CD4-positive, alpha-beta T cell treated with Interferon gamma for 1 hour (primary cell): ENCODE data around the gene MBTD1.

Experiments used
- DNase-seq: peaks from one replicate; pipeline ENCODE4 v3.0.0-alpha.2; 2020

MBTD1 gene

DNA sequence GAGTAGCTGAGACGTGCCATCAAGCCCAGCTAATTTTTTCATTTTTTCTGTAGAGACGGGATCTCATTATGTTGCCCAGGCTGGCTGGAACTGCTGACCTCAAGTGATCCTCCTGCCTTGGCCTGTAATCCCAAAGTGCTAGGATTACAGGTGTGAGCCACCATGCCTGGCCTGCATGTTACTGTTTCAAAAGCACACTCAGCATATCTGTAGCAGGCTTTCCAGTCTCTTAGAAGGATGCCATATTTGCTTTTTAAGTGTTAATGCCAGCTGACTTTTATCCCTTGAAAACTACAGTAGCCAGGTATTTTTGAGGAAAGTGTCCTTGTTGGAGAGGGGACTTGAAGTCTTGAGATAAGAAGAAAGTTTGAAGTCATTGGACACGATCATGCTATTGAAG, 123.9 kb downstream of the MBTD1 start:
- DNase-seq, result no peak

DNA sequence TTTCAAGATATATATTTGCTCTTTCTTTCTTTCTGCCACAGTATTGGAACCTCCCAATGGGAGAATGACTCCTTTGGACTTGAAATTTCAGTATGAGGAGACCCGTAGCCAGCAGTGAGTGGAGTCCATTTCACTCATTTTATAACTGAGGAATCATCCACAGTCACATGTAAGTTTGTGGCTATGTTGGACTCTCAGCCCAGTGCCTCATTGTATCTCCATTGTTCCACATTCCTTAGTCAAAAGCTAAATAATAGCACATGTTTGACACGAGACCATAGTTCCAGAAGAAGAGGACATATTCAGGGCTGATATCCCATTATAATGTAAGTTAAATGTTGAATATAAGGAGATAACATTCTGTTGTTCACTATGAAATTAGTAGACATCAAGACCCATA, 126.5 kb downstream of the MBTD1 start:
- no peak for DNase-seq

DNA sequence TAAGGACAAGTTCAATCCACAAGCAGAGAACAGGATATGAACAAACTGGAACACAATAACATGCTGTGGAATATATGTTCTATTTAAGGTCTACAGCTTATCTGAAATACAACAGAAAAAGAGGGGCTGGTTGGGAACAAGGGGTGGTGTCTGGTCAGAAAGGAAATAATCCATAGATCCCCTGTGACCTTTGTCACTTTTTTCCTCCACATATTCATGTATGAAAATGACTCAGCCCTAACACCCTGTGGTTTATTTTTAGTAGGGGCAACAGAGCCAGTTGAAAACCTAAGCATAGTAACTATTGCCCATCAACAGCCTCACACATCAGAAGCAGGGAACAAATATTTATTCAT, 126.9 kb downstream of the MBTD1 start:
- DNase-seq, result no peak

DNA sequence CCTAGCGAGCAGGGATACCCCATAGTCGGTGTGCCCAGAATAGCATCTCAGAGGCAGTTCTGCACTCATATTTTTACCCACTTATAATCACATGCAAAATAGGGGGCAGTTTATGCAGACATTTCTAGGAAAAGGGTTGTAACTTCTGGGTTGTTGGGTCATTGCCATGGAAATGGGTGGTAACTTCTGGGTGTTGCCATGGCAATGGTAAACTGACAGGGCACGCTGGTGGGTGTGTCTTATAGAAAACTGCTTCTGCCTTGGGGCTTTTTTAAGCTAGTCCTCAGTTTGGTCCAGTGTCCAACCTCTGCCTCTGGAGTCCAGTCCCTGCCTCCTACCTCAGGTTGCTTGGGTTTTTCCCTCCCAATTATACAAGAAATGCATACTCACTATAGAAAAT, 131.8 kb downstream of the MBTD1 start:
- DNase-seq, result peak; percentile 61
